Stimulated activated CD4-positive, alpha-beta T cell treated with anti-CD3 and anti-CD28 coated beads, TNF-alpha, amount 100 ng/mL, for 48 hours (primary cell): ENCODE data around the gene EML6.
"Not testable (repeated sequence)": the region's sequence is repeated elsewhere in the genome, so short reads cannot be mapped to it uniquely, and the experiment has no call there.

ENCODE experiments used
- DNase-seq, 3 donors: peaks; one replicate each; pipeline ENCODE4 v3.0.0-alpha.2; 2020; ENCODE audit warnings: low read depth in 3 of 3

The EML6 gene

GRCh38 chr2:54845514-54845913 is 122.1 kb downstream of the EML6 start:
- no peak for DNase-seq

GRCh38 chr2:54850171-54851122 is 127.0 kb downstream of the EML6 start:
- DNase-seq = no peak

GRCh38 chr2:54853616-54854310 is 130.3 kb downstream of the EML6 start:
- no peak for DNase-seq

GRCh38 chr2:54855434-54855833 is 132.0 kb downstream of the EML6 start:
- no peak for DNase-seq

DNA sequence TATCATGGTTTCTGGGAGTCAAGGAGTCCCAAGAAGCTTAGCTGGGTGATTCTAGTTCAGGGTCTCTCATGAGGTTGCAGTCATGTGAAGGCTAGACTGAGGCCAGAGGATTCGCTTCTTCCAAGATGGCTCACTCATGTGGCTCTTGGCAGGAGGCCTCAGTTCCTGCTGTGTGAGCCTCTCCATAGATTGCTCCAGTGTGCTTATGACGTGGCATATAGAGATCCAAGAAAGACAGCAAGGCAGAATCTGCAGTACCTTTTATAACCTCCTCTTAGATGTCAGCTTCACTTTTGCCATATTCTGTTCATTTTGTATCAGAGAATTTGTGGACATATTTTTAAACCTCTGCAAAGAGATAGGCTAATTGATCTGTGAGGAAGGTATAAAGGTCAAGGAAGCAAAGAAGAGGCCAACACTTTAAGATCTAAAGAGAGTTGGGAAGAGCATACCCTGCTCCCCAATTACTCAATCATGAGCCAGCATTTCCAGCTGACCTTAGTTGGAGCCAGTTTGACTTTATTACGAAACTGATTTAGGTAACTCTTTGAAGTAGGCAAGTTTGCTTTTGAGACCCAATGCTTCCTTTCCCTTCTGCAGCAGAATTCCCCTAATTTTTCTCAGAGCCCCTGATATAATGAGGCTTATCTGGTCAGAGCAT is 134.7 kb downstream of the EML6 start:
- no peak for DNase-seq

DNA sequence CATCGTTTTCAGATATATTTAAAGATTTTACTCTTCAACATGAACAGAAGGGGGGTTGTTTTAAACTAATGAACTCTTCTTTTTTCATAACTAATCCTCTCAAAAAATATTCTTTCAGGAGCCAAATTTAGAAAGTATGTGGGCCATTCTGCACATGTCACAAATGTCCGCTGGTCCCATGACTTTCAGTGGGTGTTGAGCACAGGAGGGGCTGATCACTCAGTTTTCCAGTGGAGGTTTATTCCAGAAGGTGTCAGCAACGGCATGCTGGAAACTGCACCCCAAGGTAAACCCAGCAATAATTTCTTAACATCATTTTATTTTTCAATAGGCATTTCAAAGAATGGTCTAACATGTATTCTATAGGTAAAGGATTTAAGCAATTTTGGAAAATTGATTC is 136.0 kb downstream of the EML6 start:
- DNase-seq = no peak

- DNase-seq = no peak
Observed at GRCh38 chr2:54859997-54860701, 136.7 kb downstream of the EML6 start.

DNA sequence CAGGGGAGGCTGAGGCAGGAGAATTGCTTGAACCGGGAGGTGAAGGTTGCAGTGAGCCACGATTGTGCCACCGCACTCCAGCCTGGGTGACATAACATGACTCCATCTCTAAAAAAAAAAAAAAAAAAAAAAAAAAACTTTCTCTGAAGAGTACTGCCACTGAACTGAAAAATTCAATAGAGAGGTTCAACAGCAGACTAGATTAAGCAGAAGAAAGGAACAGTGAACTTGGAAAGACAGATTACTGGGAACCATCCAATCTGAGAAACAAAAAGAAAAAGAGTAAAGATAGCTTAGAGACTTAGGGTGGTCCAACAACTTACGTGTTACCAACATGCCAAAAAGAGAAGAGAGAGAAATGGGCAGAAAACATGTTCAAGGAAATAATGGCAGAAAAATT is 138.8 kb downstream of the EML6 start:
- no peak for DNase-seq

GRCh38 chr2:54862742-54863141 is 139.3 kb downstream of the EML6 start:
- no peak for DNase-seq

DNA sequence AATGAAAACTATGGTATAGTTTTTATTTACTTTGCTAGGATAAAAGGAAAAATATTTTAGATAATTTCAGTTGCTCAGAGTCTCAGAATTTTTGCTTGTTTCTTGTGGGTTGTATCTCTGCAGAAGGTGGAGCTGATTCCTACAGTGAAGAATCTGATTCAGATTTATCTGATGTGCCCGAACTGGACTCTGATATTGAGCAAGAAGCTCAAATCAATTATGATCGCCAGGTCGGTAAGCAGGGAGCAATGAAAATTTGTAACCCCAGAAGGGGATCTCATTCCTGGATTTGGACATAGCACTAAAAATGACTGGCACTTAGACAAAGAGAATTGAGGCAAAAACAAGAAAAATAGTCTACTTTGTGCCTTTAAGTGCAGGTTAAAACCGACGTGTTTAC is 140.2 kb downstream of the EML6 start:
- no peak for DNase-seq

DNA sequence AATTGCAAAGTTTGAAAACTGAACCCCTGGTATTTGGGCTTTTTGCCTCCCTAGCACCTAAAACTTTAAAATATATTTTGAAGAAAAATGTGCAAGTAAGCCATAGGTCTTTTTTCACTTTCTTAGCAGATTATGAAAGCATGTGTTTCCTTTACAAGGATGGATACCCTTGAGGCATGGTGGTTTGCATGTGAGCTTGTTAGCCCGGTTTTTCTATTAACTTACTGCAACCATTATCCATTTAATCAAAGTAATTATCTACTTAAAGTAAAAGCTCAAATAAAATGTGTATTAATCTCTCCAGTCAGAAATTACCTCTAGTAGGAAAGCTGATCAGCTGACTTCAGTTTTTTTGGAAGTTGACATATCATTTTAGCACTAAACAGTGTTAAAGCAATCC is 140.6 kb downstream of the EML6 start:
- DNase-seq = no peak

DNA sequence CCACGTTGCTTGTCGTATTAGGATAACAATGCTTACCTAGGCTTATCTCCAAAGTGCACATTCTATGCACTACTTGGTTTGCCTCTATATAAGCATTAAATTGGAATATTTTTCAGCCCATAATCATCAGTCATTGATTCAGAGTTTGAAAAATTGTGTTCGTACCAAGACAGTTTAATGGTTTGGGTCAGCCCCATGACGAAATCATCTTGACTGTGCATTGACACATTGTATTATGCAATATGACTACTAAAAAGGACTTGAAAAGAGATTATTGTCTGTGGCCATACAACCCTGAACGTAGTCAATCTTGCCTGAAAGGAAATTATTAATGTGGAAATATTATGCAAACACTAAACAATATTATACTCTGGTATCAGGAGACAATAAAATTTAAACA is 141.3 kb downstream of the EML6 start:
- DNase-seq = no peak

DNA sequence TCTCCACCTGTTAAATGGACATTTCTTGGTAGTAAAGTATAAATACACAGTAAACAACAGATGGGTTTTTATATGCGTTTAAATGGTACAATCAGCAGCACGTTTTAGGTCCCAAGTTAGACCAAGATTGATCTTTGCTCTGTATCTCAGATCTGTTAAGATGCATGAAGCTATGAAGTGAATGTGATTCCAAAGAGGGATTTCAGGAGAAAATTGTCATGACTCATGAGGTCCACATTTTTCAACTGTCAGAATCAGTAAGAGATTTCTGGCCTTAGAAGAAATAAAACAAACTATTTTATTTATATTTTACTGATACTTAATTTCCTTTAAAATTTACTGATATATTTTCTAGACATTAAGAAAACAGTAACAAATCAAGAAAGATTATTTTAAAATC is 142.7 kb downstream of the EML6 start:
- DNase-seq = no peak

DNA sequence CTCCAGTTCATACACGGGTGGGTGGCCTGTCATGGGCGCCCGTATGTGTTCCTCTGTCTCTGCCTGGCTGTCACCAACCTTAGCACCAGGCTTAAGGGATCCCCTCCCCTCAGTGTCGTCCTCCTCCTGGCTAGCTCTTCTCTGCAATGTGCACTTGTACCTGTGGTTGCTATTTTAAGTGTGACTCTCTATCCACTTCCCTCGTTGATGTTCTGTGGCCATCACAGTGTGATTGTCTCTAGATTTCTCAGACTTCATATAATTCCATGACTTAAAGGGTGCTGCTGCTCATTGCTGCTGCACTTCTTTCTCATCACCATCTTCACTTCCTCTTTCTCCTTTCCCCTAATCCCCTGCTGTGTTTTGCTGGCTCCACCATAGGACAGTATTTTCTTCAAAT is 143.4 kb downstream of the EML6 start:
- no peak for DNase-seq

DNA sequence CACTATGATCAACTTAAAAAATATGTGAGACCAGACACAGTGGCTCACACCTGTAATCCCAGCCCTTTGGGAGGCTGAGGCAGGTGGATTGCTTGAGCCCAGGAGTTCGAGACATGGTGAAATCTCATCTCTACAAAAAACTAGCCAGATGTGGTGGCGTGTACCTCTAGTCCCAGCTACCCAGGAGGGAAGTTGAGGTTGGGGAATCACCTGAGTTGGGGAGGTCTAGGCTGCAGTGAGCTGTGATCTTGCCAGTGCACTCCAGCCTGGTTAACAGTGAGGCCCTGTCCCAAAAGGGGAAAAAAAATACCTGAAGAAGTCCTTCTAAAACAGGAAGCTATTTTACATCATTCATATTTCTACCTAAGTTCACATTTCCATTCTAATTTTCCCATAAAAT is 144.0 kb downstream of the EML6 start:
- no peak for DNase-seq

DNA sequence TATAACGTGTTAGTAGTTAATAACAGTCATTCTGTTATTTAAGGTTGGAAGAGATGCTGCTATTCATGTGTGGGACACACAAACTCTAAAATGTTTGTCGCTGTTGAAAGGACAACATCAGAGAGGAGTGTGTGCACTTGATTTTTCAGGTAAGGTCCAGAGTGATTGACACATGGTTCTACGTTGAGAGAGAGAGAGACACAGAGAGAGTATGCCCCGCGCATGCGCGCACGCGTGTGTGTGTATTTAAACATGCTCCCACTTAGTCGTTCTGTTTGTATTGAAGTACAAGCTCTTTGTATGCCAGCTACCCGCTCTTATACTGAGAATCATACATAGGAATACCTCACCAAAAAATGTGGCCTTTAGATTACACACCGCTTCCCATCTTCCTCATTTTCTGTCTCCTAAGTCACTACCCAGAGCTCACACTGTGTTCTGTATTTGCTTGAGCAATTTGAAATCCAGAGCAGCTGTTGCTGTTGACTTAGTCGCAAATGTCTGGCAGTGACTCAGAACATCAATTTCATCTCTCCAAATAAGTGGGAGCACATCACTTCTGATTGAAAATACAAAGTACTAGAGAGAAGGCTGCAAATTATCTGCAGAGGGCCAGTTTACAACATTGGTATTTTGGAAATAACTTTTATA is 148.1 kb downstream of the EML6 start:
- DNase-seq = no peak

DNA sequence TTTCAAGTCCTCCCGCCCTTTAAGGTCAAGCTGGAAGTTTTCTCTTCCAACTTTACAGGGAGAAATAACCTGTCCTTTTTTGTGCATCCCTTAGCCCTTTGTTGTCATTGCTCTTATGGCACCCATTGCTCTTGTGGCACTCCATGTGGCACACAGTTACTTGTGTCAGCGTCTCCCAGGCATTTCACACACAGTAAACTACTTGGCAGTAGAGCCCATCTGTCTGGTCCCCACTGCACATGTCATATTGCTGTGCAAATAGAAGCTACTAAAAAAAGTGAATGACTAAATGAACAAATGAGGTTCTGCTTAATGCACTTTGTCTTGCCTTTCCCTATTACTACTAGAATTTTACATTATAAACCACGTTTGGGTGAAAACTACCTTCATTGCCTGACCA is 149.3 kb downstream of the EML6 start:
- no peak for DNase-seq

- not testable (repeated sequence) for DNase-seq
Observed at GRCh38 chr2:54873236-54873635, 149.8 kb downstream of the EML6 start.

DNA sequence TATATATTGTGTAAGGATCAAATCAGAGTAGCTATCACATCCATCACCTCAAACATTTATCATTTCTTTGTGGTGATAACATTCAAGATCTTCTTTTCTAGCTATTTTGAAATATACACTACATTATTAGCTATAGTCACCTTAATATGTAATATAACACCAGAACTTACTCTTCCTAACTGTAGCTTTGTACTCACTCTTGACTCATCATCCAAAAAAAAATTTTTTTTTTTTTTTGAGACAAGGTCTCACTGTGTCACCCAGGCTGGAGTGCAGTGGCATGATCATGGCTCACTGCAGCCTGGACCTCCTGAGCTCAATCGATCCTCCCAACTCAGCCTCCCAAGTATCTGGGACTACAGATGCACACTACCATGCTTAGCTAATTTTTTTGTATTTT is 153.3 kb downstream of the EML6 start:
- DNase-seq = no peak

DNA sequence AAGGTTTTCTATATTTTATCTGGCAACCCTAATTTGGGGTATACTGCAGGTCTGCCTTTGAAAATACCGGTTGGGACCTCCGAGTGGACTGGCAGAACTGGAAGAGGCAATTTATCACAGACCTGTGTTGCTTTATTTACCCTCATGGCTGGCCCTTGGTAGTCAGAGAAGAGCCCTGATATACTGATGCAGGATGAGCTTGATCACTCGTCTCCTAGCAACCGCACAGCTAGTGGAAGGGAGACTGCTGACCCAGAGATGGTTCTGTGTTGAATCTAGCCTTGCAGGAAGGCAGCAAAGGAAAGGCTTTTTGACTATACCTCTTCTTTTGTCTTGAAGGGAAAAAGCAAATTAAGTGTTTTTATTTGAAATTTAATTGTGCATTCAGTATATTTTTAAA is 154.7 kb downstream of the EML6 start:
- no peak for DNase-seq

- no peak for DNase-seq
Observed at GRCh38 chr2:54879032-54879431, 155.6 kb downstream of the EML6 start.
